Globus pallidus (tissue), 1 donor: Measurements from ENCODE around the gene DYSF.

Source experiments
- DNase-seq: peaks from one replicate; pipeline ENCODE4 v3.0.0-alpha.2; 2015; ENCODE audit warnings: low spot score

DYSF gene

DNA sequence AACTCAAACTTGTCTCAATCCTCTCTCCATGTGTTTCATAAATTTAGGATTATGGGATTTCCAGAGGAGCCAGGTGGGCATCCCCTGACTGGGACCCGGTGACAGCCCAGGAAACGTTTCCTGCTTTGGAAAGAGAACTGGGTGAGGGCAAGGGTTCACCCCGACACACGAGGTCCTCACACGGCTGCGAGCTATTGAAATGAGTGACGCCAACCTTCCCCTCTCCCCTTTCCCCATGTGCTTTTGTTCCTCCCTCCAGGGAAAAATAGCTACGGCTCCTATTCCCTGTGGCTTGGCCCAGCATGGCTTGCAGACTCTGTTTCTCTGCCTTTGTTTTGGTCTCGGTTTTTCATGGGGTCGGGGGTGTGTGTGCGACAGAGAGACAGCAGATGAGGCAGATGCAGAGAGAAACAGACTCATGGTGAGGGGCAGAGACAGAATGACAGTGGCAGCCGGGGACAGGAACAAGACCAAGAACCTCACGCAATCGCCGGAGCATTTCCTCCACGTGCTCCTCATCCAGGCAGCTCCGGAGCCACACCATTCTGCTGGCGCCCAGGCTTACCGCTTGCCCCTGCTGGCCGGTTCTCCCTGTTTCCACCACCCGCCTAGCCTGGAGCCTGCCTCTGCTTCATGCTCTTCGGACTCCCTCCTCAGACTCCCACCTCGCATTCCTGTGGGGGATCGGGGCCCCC lies 238.5 kb downstream of the DYSF start:
- DNase-seq = no peak

DNA sequence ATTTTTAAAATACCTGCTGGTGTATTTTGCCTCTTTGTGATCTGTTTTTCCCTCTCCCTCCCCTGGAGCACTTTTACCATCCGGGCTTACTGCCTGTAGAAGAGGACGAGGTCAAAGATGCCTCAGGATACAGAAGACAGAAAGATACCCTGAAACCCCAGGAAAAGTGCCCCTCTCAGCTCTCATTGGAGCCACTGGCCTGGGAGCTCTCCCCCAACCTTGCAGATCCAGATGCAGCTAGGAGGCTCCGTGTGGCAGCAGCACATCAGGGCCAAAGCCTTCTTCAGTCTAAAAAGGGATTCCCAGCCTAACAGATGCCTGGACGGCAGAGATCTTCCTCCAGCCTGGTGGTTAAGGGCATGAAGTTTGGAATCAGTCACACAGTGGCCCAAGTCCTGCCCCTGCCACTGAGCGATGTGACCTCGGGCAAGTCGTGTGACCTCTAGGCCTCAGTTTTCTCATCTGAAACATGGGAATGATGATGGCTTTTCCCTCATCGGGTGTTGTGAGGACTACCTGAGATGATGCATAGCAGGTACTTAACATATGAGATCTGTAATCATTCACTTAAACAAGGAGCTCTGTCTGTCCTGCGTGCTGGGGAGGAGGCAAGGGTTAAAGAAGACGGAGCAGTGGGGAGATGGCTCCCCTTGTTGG lies 239.4 kb downstream of the DYSF start:
- DNase-seq = no peak

DNA sequence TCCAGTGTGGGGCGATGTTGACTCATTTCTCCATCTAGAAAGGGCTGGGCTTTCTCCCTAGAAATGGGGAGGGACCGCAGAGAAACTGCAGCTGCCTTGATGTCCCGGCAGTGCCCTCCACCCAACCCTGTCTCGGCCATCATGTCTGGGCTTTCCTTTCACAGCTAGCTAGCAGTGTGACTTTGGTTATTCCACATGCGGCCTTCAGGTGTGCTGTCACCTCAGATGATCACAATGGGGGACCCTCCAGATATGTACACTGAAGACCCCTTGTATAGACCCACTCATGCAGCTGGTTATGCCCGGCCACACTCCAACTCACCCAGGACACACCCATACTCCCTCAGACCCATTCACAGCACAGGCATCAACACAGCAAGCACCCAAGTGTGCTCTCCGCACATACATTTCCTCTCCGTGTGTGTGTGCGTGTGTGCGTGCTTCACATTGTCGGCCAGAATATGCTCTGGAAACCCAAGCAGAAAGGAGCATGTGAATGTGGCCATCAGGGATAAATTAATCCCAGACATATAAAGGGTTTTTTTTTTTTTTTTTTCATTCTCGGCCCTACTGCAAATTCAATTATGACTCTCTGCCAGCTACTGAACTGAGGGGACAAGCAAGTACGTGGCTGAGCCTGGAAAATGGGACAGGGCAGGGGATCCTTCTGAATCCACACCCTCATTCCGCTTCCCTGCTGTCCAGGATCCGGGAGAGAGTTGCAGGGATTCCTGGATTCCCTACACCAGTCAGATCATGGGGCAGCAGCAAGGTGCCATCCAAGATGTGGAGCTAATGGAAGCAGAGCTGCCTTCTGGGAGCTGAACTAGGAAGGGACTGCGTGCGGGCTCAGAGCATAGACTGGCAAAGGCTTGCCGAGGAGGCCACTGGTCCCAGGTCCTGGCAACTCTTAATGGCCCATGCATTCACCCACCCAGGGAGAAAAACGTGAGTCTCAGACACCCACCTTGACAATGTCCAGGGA lies 240.2 kb downstream of the DYSF start:
- DNase-seq = no peak

GRCh38 chr2:71694501-71695234 lies 241.3 kb downstream of the DYSF start:
- no peak for DNase-seq

- no peak for DNase-seq
Observed at GRCh38 chr2:71695235-71696120, 242.1 kb downstream of the DYSF start.

DNA sequence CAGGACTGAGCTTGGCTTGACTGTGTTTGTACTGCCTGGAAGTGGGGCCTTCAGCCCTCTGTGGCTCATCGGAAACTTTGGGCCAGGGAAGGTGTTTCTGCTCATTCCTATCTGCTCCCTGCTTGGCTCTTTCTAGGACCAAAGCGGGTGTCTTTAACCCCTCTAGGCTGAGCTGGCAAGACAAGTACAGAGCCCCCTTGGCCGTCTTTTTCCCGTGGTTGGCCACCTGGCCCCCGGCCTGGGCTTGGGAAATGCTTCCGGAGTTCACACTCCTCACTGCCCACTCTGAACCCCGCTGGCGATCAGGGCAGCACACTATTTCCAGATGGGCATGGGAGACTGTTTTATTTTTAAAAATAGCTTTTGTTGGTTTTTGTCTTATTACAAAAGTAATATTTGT lies 243.0 kb downstream of the DYSF start:
- DNase-seq = no peak

DNA sequence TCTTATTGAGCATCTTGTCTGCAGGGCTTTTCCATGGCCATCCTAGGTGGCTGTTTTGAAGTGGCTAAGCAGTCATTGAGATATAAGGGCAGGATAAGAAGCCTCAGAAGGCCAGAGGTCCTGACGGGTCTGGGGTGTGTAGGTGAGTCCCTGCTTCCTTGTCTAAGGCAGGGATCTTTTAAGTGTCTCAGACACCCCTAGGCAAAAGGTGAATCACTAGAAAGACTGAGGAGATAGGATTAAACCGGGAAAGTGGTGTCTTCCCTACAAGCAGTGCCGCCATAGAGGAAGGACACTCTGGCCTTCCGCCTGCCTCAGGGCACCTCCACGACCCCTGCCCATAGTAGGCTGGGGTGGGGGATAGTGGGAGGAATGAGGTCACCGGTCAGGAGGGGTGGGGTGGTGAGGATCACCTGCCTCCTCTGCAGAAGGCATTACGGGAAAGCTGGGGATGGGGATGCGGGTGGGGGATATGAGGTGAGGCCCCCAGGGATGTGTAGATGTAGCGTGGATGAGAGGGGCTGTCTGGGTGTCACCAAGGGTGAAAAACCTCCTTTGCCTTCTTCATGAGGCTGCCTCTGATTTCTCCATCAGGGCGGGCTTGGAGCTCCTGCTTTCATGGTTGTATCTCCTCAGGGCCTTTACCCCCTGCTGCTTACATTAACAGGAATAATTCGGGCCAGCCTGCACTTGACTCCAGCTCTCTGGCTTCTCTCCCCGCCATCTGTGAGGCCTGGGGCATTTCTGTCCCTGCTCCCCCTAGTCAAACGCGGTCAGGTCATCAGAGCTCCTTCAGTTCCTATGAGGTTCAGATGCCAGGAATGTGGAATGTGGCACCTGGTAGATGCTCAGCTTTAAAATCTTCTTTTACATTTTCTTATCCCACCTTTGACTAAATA lies 244.0 kb downstream of the DYSF start:
- no peak for DNase-seq

DNA sequence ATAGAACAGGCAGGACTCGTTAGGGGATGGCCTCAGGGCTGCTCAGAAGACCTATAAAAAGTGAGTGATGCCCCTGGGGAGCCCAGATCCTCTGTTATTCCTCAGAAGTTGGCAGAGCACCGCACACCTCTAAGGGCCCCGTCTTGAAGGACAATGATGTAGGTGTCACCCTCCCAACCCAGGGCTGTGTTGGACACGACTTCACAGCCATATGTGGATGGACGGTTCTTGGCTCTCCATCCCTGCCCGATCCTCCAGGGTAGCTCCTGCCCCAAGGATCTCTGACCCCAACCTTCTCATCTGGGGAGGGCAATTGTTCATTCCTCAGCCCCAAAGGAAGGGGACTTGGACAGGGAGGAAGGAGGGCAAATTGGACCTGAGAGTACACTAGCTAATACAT lies 246.1 kb downstream of the DYSF start:
- DNase-seq = no peak

- DNase-seq = no peak
Observed at GRCh38 chr2:71700041-71700657, 246.8 kb downstream of the DYSF start.

- peak; percentile 91 for DNase-seq
Observed at GRCh38 chr2:71700658-71701397, 247.5 kb downstream of the DYSF start.

GRCh38 chr2:71702071-71702970 lies 249.0 kb downstream of the DYSF start:
- DNase-seq = no peak

- DNase-seq = no peak
Observed at GRCh38 chr2:71702971-71703898, 249.9 kb downstream of the DYSF start.

GRCh38 chr2:71704131-71704561 lies 250.8 kb downstream of the DYSF start:
- DNase-seq = no peak

- no peak for DNase-seq
Observed at GRCh38 chr2:71704688-71705087, 251.3 kb downstream of the DYSF start.

- no peak for DNase-seq
Observed at GRCh38 chr2:71705171-71705960, 252.0 kb downstream of the DYSF start.

GRCh38 chr2:71706121-71706520 lies 252.8 kb downstream of the DYSF start:
- no peak for DNase-seq
